Suppressor macrophage treated with lipopolysaccharide for 4 hours (primary cell): ENCODE measurements around the gene PLA2G6.
A peak's percentile ranks its signal among the peaks of the same experiment; 100 is the strongest.
"Not testable (repeated sequence)": the region's sequence is repeated elsewhere in the genome, so short reads cannot be mapped to it uniquely, and the experiment has no call there.

ENCODE experiments used
- DNase-seq: peaks from one replicate; pipeline ENCODE4 v3.0.0-alpha.2; 2020

Gene PLA2G6

GRCh38 chr22:38129021-38129420, 52.6 kb downstream of the PLA2G6 start:
- no peak for DNase-seq

- DNase-seq = no peak
Measured at GRCh38 chr22:38127869-38128268, 53.8 kb downstream of the PLA2G6 start.

- no peak for DNase-seq
Measured at GRCh38 chr22:38126928-38127668, 54.5 kb downstream of the PLA2G6 start.

GRCh38 chr22:38125751-38126201, 55.9 kb downstream of the PLA2G6 start:
- no peak for DNase-seq

GRCh38 chr22:38125038-38125610, 56.5 kb downstream of the PLA2G6 start:
- no peak for DNase-seq

GRCh38 chr22:38124236-38124974, 57.2 kb downstream of the PLA2G6 start:
- no peak for DNase-seq

GRCh38 chr22:38122616-38123015, 59.0 kb downstream of the PLA2G6 start:
- DNase-seq = no peak

GRCh38 chr22:38120359-38121110, 61.1 kb downstream of the PLA2G6 start:
- no peak for DNase-seq

- DNase-seq = not testable (repeated sequence)
Measured at GRCh38 chr22:38118747-38119146, 62.9 kb downstream of the PLA2G6 start.

- no peak for DNase-seq
Measured at GRCh38 chr22:38118182-38118581, 63.4 kb downstream of the PLA2G6 start.

GRCh38 chr22:38117556-38117955, 64.1 kb downstream of the PLA2G6 start:
- not testable (repeated sequence) for DNase-seq

- DNase-seq = no peak
Measured at GRCh38 chr22:38115423-38116205, 66.0 kb downstream of the PLA2G6 start.

GRCh38 chr22:38114484-38115398, 66.9 kb downstream of the PLA2G6 start:
- DNase-seq = peak; percentile 87

- DNase-seq = no peak
Measured at GRCh38 chr22:38112381-38112780, 69.2 kb downstream of the PLA2G6 start.

- no peak for DNase-seq
Measured at GRCh38 chr22:38111925-38112355, 69.7 kb downstream of the PLA2G6 start.

- no peak for DNase-seq
Measured at GRCh38 chr22:38110863-38111852, 70.5 kb downstream of the PLA2G6 start.

GRCh38 chr22:38110008-38110862, 71.4 kb downstream of the PLA2G6 start, which contains the start of gene BAIAP2L2:
TSS of gene BAIAP2L2 (minus strand) at chr22:38110684. CDS start at chr22:38110525, 159 bp downstream.
- DNase-seq = no peak

GRCh38 chr22:38109371-38110001, 72.1 kb downstream of the PLA2G6 start:
- no peak for DNase-seq
